Fibroblast of lung (primary cell): ENCODE data around the gene TJP3.
"Not testable (repeated sequence)": the region's sequence is repeated elsewhere in the genome, so short reads cannot be mapped to it uniquely, and the experiment has no call there.

Experiments
- EZH2 ChIP-seq: IDR thresholded peaks from 2 replicates; pipeline ENCODE4 v1.5.1; 2012; ENCODE audit warnings: low read length, control low read depth, mild to moderate bottlenecking; ENCODE audit errors: missing control alignments
- TF ChIP-seq, protein P1 (sequence below), 2 donors: IDR thresholded peaks in 1 of 2; conservative IDR thresholded peaks in 1 of 2; 1 replicate in 1 of 2; 2 replicates in 1 of 2; pipeline ENCODE4 v1.5.1; 2011 to 2012; ENCODE audit warnings: low read length in 2 of 2, control low read depth in 1 of 2, inconsistent platforms in 1 of 2, low read depth in 1 of 2, mild to moderate bottlenecking in 1 of 2

GRCh38 chr19:3758297-3758696 lies 50.1 kb downstream of the TJP3 start:
- TF ChIP-seq EZH2: not testable (repeated sequence)
- TF ChIP-seq, protein P1, sequence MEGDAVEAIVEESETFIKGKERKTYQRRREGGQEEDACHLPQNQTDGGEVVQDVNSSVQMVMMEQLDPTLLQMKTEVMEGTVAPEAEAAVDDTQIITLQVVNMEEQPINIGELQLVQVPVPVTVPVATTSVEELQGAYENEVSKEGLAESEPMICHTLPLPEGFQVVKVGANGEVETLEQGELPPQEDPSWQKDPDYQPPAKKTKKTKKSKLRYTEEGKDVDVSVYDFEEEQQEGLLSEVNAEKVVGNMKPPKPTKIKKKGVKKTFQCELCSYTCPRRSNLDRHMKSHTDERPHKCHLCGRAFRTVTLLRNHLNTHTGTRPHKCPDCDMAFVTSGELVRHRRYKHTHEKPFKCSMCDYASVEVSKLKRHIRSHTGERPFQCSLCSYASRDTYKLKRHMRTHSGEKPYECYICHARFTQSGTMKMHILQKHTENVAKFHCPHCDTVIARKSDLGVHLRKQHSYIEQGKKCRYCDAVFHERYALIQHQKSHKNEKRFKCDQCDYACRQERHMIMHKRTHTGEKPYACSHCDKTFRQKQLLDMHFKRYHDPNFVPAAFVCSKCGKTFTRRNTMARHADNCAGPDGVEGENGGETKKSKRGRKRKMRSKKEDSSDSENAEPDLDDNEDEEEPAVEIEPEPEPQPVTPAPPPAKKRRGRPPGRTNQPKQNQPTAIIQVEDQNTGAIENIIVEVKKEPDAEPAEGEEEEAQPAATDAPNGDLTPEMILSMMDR (conservative IDR thresholded peaks at IDR 0.05 in 1 of 2, IDR thresholded peaks at IDR 0.05 in 1 of 2; ENCODE audit: low read depth in 1 of 2, low read length in 2 of 2): not testable (repeated sequence)
